ENCODE data around the gene RALGDS.
A peak's percentile ranks its signal among the peaks of the same experiment; 100 is the strongest.

Gene RALGDS

DNA sequence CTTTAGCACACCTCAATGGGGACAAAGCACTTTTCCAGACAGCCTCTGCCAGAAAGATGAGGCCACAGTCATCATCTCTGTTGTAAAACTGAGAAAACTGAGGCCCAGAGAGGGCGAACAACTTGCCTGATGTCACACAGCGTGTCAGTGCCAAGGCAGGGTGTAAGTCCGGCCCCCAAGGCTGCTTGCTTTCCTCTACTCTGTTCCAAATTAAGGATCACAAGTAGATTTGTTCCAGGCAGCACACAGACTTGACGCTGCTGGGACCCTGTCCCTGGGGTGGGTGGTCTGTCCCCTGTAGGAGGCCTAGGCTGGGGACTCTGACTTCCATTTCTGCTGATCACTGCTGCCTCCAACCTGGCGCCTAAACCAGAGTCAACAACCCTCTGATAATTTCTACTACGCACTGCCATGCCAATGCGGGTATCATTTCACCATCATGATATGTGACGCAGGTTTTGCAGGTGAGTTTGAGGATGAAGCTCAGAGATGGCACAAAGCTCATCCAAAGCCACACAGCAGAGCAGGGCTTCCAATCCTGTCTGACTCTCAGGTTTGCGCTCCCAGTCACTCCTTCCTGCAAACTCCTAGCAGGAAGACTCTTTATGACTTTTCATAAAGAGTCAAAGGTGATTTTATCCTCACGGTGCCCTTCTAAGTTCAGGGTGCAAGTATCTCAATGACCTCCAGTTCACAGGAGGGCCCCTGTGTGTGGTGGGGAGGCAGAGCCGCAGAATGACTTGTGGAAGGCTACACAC lies 13.5 kb upstream of the RALGDS start:
- DNase-seq = no peak

- peak; percentile 99 for DNase-seq
Measured at GRCh38 chr9:133133681-133134387, 12.8 kb upstream of the RALGDS start.

GRCh38 chr9:133132174-133132573 lies 11.1 kb upstream of the RALGDS start:
- no peak for DNase-seq

DNA sequence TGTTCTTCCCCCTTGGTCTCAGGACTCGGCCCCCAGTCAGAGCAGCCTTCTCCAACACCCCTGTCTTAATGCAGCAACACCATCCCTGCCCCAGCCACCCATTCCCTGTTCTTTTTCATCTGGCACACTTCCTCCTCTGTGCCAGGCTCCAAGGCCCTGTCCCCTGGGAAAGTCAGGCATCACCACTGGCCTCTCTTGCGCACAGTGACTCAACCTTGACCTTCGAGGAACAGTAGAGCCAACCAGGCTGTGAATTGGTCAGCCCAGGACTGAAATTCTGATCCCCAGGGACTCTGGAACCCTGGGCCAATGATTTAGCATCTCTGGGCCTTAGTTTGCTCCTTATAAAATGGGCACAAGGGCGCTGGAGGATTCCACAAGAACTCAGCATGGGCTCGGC lies 10.5 kb upstream of the RALGDS start:
- DNase-seq = no peak

DNA sequence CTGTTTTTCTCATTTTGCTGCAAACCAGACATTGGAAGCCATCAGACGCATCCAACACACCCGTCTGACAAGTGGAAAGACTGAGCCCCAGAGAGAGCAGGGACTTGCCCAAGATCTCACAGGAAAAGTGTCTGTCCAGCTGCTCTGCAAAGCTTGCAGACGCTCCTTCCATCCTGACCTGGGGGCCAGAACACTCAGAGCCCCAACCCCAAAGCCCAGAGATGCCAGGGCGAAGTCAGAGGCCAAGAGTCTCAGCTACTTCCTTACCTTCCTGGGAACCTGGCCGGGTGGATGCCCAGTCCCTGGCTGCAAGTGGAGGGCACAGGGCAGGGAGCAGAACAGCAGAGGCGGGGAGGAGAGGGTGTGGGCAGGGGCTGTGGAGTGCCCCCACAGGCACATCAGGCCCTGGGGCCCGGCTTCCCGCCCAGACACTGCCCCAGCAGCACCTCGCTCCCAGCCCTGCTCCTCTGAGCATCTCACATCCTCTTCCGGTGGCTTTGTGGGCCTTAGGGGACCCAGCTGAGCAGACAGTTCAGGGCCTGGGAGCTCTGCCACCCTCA lies 9.7 kb upstream of the RALGDS start:
- no peak for DNase-seq

DNA sequence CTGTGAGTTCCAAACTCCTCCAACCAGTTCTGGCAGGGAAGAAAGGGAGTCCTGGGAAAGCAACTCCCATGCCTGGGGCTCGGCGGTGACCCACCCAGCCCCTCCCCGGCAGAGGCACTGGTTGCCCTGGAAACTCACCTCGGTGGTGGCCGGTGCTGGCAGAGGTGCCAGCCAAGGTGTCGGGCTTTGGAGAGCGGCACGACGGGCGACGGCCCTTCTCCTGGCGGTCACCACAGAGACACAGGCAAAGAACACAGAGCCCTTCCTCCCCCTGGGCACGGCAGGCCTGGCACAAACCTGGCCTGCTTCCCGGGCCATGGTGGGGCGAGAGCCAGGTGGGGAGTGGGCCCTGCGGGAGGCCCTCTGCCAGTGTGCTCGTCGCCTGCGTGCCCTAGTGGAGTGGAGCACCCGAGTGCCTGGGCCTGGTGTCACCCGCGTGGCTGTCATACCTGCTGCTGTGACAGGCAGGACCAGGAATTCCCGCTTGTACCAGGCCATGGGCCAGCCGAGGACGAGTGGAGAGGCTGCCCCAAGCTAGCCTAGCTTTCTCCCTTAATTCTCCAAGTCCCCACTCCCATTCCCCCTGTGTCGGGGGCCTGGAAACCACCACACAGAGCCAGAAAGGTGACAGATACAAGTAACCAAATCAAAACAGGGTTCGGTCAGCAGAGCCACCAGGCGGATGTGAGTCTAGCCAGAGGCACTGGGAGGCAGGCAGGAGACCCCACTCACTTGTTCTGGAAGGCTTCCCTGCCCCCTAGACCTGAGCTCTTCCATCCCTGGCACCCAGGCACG lies 8.2 kb upstream of the RALGDS start:
- no peak for DNase-seq

- DNase-seq = no peak
Measured at GRCh38 chr9:133128152-133128551, 7.1 kb upstream of the RALGDS start.

GRCh38 chr9:133127340-133127981 lies 6.4 kb upstream of the RALGDS start:
- no peak for DNase-seq

GRCh38 chr9:133126697-133127339 lies 5.8 kb upstream of the RALGDS start:
- no peak for DNase-seq

GRCh38 chr9:133125941-133126696 lies 5.1 kb upstream of the RALGDS start:
- DNase-seq = no peak

- DNase-seq = no peak
Measured at GRCh38 chr9:133124907-133125275, 3.9 kb upstream of the RALGDS start.

GRCh38 chr9:133124123-133124906 lies 3.3 kb upstream of the RALGDS start:
- DNase-seq = no peak

GRCh38 chr9:133122935-133123611 lies 2.0 kb upstream of the RALGDS start:
- no peak for DNase-seq

DNA sequence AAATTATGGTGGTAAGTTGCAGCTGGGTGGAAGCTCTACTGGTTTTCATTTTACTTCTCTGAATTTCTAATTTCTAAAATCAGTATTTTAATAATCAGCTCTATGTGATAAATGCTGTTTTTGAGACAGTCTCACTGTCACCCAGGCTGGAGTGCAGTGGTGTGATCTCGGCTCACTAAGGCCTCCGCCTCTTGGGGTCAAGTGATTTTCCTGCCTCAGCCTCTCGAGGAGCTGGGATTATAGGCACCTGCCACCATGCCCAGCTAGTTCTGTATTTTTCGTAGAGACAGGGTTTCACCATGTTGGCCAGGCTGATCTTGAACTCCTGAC lies 1.5 kb upstream of the RALGDS start:
- no peak for DNase-seq

GRCh38 chr9:133121915-133122550 lies 993 bp upstream of the RALGDS start:
- DNase-seq = no peak

- no peak for DNase-seq
Measured at GRCh38 chr9:133120501-133121197, 391 bp downstream of the RALGDS start.

DNA sequence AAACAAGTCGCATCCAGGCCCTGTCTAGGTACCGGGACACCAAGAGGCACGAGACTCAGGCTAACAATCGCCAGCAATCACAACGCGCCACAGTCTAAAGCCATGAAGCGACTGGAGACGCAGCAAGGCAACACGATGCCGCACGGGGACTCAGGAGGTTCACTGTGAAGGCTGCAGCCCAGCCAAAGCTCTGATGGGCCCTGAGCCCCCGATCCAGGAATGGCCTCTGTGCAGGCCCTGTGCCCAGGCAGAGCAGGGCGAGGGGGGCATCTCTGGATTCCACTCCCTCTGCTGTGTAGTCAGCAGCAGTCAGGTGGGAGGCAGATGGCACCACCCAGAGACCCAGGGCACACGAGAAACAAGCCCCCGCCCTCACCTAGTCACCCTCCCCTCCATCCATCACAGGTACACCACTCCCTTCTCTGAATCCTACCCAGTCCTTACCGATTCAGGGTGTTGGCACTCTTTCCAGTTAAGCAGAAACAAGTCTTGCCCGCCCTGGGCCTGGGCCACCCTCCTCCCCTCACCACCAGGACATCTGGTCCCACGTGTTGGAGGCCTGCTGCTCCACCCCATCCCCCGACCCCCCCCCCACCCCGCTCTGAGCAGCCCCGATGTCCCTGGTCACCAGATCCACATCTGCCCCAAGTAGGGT lies 1.1 kb downstream of the RALGDS start:
- no peak for DNase-seq

DNA sequence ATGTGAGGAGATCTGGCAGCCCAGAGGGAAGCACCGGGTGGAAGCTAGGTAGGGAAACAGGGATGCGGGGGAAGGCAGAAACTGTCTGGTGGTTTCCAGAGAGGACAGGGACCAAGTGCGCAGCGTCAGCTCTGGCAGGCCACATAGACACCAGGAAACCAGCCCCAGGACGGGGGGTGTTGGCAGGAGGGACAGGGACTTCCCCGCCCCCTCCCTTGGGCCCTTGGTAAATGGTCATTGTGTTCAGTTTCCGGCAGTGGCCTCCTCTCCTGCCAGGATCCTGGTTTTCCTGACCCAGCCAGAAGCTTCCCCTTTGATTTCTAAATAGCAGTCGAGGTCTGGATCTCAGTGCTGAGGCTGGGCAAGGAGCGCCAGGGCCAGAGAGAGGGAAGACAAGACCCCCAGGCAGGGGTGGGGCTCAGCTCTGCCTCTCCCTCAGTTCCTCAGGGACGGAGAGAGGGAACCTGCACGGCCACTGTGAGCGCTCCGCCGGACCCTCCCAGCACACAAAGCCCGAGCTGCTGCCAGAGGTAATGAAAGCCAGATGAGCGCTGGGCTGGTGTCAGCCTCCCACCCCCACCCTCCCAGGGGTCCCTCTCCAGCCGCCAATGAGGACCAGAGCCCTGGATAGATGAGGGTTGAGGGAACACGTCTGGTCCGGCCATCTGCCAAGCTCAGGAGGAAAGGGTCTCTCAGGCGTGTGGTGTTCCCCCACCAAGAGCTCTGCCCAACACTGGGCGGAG lies 1.8 kb downstream of the RALGDS start:
- DNase-seq = no peak
